Measurements from ENCODE around the gene DCHS1.

DNA sequence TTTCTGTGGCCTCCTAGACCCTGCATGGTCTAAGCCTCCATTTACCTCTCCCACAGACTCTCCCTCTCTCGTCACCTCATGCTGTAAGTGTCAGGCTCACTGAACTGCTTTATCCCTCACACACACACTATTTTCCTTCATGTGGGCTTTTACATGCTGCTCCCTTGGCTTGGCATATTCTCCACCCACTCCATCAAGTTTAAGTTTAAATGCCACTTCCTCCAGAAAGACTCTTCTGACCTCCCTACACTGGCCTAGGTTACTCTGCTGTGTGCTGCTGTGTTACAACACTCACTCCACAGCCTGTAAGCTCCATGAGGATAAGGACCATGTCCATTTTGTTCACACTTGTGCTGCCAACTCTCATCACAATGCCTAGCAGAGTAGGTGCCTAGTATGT is 2.5 kb downstream of the DCHS1 start:
- TF ChIP-seq, protein P1, sequence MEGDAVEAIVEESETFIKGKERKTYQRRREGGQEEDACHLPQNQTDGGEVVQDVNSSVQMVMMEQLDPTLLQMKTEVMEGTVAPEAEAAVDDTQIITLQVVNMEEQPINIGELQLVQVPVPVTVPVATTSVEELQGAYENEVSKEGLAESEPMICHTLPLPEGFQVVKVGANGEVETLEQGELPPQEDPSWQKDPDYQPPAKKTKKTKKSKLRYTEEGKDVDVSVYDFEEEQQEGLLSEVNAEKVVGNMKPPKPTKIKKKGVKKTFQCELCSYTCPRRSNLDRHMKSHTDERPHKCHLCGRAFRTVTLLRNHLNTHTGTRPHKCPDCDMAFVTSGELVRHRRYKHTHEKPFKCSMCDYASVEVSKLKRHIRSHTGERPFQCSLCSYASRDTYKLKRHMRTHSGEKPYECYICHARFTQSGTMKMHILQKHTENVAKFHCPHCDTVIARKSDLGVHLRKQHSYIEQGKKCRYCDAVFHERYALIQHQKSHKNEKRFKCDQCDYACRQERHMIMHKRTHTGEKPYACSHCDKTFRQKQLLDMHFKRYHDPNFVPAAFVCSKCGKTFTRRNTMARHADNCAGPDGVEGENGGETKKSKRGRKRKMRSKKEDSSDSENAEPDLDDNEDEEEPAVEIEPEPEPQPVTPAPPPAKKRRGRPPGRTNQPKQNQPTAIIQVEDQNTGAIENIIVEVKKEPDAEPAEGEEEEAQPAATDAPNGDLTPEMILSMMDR (IDR thresholded peaks at IDR 0.05; ENCODE audit: low read depth, low read length) = no peak
- no peak for TF ChIP-seq EZH2phosphoT487 (IDR thresholded peaks at IDR 0.05; ENCODE audit: low read depth)
